Measurements from ENCODE around the gene HOXC6. TPM values are rescaled to one million over a fixed set of nuclear protein-coding genes. Genes with fewer than 3 reads are reported as not detected.

Gene HOXC6
- total and polyA plus RNA-seq, 2 of the 8 experiments (the other 6 are each of a cell fraction or from before 2014, with no cell fraction given), result not detected

- TF ChIP-seq CHD7 (IDR thresholded peaks at IDR 0.05; ENCODE audit: insufficient replicate concordance, low read length) (no peak), EZH2 (IDR thresholded peaks at IDR 0.05; ENCODE audit: low read depth, low read length, severe bottlenecking) (peak; percentile 95), SP1 (IDR thresholded peaks at IDR 0.05; ENCODE audit: low read depth, low read length) (peak; percentile 73), CTCF (IDR thresholded peaks at IDR 0.05; ENCODE audit: control extremely low read depth in 1 of 3, insufficient read depth in 1 of 3, low read depth in 1 of 3, low read length in 3 of 3) (peak; percentile 31 to 47 (median 42)), RAD21 (IDR thresholded peaks at IDR 0.05 in 1 of 2, conservative IDR thresholded peaks at IDR 0.05 in 1 of 2; ENCODE audit: low read depth in 2 of 2, low read length in 2 of 2) (peak in 1 of 2 experiments; percentile 39; a peak in 1 of 4 replicates), EGR1 (IDR thresholded peaks at IDR 0.05; ENCODE audit: borderline replicate concordance, low read depth, low read length) (peak; percentile 72), CREB1 (IDR thresholded peaks at IDR 0.05) (peak; percentile 35; the same call in 1 of the 2 replicates), SUZ12 (IDR thresholded peaks at IDR 0.05; ENCODE audit: low read length) (peak; percentile 94)
Measured at GRCh38 chr12:54021432-54022013, 6.7 kb upstream of the HOXC6 start (continued).

Data from H1 (cell line).